ENCODE data around the gene TMX1.
A peak's percentile ranks its signal among the peaks of the same experiment; 100 is the strongest.

DNA sequence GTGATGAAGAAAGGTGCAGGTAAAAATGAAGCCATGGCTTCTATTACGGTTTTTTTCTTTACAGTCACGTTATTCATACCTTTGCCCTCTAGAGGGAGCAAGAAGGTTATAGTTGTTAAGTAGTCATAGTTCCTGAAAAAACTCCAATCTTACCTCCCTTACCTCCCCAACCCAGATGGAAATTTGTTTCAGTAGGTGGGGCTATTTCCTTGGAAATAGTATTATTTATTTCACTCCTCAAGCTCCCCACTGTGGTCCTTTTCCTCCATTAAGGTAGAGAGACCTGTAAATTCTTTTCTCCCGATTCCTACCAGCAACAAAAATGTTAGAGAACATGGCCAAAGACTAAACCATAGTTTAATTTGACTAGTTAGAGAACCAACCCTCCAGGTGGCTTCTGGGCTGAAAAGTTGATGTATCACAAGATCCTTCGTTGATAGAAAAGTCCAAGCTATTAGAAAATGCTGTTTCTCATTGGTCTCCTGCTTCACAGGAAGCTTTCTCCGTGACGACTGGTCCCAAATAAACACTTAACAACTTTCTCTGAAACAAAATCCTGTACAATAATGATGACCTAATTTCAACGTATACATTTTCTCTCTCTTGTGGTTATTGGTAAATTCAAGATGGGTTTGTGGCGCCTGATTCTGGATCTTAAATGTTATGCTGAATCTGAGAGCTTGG, 43.5 kb downstream of the TMX1 start:
- TF ChIP-seq, protein P1, sequence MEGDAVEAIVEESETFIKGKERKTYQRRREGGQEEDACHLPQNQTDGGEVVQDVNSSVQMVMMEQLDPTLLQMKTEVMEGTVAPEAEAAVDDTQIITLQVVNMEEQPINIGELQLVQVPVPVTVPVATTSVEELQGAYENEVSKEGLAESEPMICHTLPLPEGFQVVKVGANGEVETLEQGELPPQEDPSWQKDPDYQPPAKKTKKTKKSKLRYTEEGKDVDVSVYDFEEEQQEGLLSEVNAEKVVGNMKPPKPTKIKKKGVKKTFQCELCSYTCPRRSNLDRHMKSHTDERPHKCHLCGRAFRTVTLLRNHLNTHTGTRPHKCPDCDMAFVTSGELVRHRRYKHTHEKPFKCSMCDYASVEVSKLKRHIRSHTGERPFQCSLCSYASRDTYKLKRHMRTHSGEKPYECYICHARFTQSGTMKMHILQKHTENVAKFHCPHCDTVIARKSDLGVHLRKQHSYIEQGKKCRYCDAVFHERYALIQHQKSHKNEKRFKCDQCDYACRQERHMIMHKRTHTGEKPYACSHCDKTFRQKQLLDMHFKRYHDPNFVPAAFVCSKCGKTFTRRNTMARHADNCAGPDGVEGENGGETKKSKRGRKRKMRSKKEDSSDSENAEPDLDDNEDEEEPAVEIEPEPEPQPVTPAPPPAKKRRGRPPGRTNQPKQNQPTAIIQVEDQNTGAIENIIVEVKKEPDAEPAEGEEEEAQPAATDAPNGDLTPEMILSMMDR (IDR thresholded peaks at IDR 0.05) = peak; percentile 81 to 96 (median 86)
- TF ChIP-seq POLR2A (IDR thresholded peaks at IDR 0.05) (no peak), POLR2AphosphoS5 (IDR thresholded peaks at IDR 0.05) (peak; percentile 33), EP300 (IDR thresholded peaks at IDR 0.05) (no peak)
